Endometrial microvascular endothelial cells (primary cell): ENCODE results near the gene CAPN6. TPM values are rescaled to one million over a fixed set of nuclear protein-coding genes. Genes with fewer than 3 reads are reported as not detected.

Experiments used
- in situ Hi-C: cut with HindIII; loops from 2 replicates; pipeline ENCODE4 v1.10.0; 2017; ENCODE audit warnings: low sequenced_read_pairs, low pct_unique_long_range_greater_than_20kb; ENCODE audit errors: inconsistent ontology term
- total RNA-seq: library from RNA; depleted of rRNA; stranded (reverse); fragments of >200 nt; gene quantifications from one replicate; pipeline ENCODE4 v1.2.3, GENCODE V29; 2015; ENCODE audit errors: inconsistent ontology term

CAPN6 gene
- total RNA-seq = not detected

- in situ Hi-C loops = no loop called here
Observed at GRCh38 chrX:111270339-111270738, at the start of gene CAPN6. Gene CAPN6 (minus strand): TSS chrX:111270483. CDS start chrX:111263936, 6,547 bp downstream.

- in situ Hi-C loops = no loop called here
Observed at GRCh38 chrX:111319451-111319850, 49.2 kb upstream of the CAPN6 start.

- in situ Hi-C loops = no loop called here
Observed at GRCh38 chrX:111318901-111319300, 48.6 kb upstream of the CAPN6 start.

- in situ Hi-C loops = no loop called here
Observed at GRCh38 chrX:111309083-111309482, 38.8 kb upstream of the CAPN6 start.

- in situ Hi-C loops = no loop called here
Observed at GRCh38 chrX:111308039-111308438, 37.8 kb upstream of the CAPN6 start.

GRCh38 chrX:111302284-111302683 is 32.0 kb upstream of the CAPN6 start:
- in situ Hi-C loops = no loop called here

GRCh38 chrX:111288841-111289240 is 18.6 kb upstream of the CAPN6 start:
- in situ Hi-C loops = no loop called here

- in situ Hi-C loops = no loop called here
Observed at GRCh38 chrX:111284631-111285293, 14.5 kb upstream of the CAPN6 start.

GRCh38 chrX:111283446-111283845 is 13.2 kb upstream of the CAPN6 start:
- in situ Hi-C loops = no loop called here

GRCh38 chrX:111282991-111283390 is 12.7 kb upstream of the CAPN6 start:
- in situ Hi-C loops = no loop called here

- in situ Hi-C loops = no loop called here
Observed at GRCh38 chrX:111282139-111282538, 11.9 kb upstream of the CAPN6 start.

- in situ Hi-C loops = no loop called here
Observed at GRCh38 chrX:111268506-111268905, 1.8 kb downstream of the CAPN6 start.

GRCh38 chrX:111265486-111265885 is 4.8 kb downstream of the CAPN6 start:
- in situ Hi-C loops = no loop called here

- in situ Hi-C loops = no loop called here
Observed at GRCh38 chrX:111264385-111264784, 5.9 kb downstream of the CAPN6 start.

- in situ Hi-C loops = no loop called here
Observed at GRCh38 chrX:111262086-111262485, 8.2 kb downstream of the CAPN6 start.

- in situ Hi-C loops = no loop called here
Observed at GRCh38 chrX:111260451-111260850, 9.8 kb downstream of the CAPN6 start.

GRCh38 chrX:111259559-111259958 is 10.7 kb downstream of the CAPN6 start:
- in situ Hi-C loops = no loop called here

GRCh38 chrX:111257733-111258132 is 12.6 kb downstream of the CAPN6 start:
- in situ Hi-C loops = no loop called here

- in situ Hi-C loops = no loop called here
Observed at GRCh38 chrX:111254896-111255693, 15.2 kb downstream of the CAPN6 start.

- in situ Hi-C loops = no loop called here
Observed at GRCh38 chrX:111244235-111244750, 26.0 kb downstream of the CAPN6 start.
